ENCODE results near the gene PERM1. TPM values are rescaled to one million over a fixed set of nuclear protein-coding genes. Genes with fewer than 3 reads are reported as not detected.
A peak's percentile ranks its signal among the peaks of the same experiment; 100 is the strongest.

PERM1 gene
- total RNA-seq, 1 donor from 2014 or later, result not detected

- Mint-ChIP-seq H3K4me3 (ENCODE audit: low read depth) (no peak overlapping the region), H3K27me3 (no peaks in the 10 kb centered on the region), H3K9me3 (ENCODE audit: low read depth) (no peaks in the 10 kb centered on the region), H3K4me1 (ENCODE audit: low read depth) (peaks cover 7% of the 10 kb centered on the region), H3K36me3 (ENCODE audit: insufficient read depth) (peaks cover 15% of the 10 kb centered on the region), H3K27ac (no peak overlapping the region)
- DNase-seq (ENCODE audit: low spot score, unreplicated experiment), result no peak
- TF ChIP-seq CTCF (IDR thresholded peaks at IDR 0.05; ENCODE audit: unreplicated experiment), result no peak
Measured at GRCh38 chr1:954927-955326, 27.0 kb downstream of the PERM1 start.

- no peaks in the 10 kb centered on the region for H3K27me3 Mint-ChIP-seq
- no peak overlapping the region for H3K27ac Mint-ChIP-seq
- H3K4me1 Mint-ChIP-seq (ENCODE audit: low read depth), result peaks cover 7% of the 10 kb centered on the region
- H3K36me3 Mint-ChIP-seq (ENCODE audit: insufficient read depth), result peaks cover 20% of the 10 kb centered on the region
- DNase-seq (ENCODE audit: low spot score, unreplicated experiment), result no peak
- no peak overlapping the region for H3K4me3 Mint-ChIP-seq (ENCODE audit: low read depth)
- TF ChIP-seq CTCF (IDR thresholded peaks at IDR 0.05; ENCODE audit: unreplicated experiment), result no peak
- H3K9me3 Mint-ChIP-seq (ENCODE audit: low read depth), result no peaks in the 10 kb centered on the region
Measured at GRCh38 chr1:953524-954320, 28.2 kb downstream of the PERM1 start.

- Mint-ChIP-seq H3K36me3 (ENCODE audit: insufficient read depth) (peaks cover 20% of the 10 kb centered on the region), H3K27ac (no peak overlapping the region), H3K4me1 (ENCODE audit: low read depth) (peaks cover 1% of the 10 kb centered on the region), H3K4me3 (ENCODE audit: low read depth) (no peak overlapping the region), H3K27me3 (no peaks in the 10 kb centered on the region), H3K9me3 (ENCODE audit: low read depth) (no peaks in the 10 kb centered on the region)
- TF ChIP-seq CTCF (IDR thresholded peaks at IDR 0.05; ENCODE audit: unreplicated experiment), result no peak
- no peak for DNase-seq (ENCODE audit: low spot score, unreplicated experiment)
Measured at GRCh38 chr1:952603-953002, 29.3 kb downstream of the PERM1 start.

GRCh38 chr1:952201-952600 lies 29.7 kb downstream of the PERM1 start:
- Mint-ChIP-seq H3K9me3 (ENCODE audit: low read depth) (no peaks in the 10 kb centered on the region), H3K27me3 (no peaks in the 10 kb centered on the region), H3K4me1 (ENCODE audit: low read depth) (no peaks in the 10 kb centered on the region), H3K4me3 (ENCODE audit: low read depth) (no peak overlapping the region), H3K36me3 (ENCODE audit: insufficient read depth) (peaks cover 20% of the 10 kb centered on the region), H3K27ac (no peak overlapping the region)
- TF ChIP-seq CTCF (IDR thresholded peaks at IDR 0.05; ENCODE audit: unreplicated experiment), result no peak
- DNase-seq (ENCODE audit: low spot score, unreplicated experiment), result no peak

GRCh38 chr1:951364-951763 lies 30.5 kb downstream of the PERM1 start:
- no peak for DNase-seq (ENCODE audit: low spot score, unreplicated experiment)
- peaks cover 22% of the 10 kb centered on the region for H3K36me3 Mint-ChIP-seq (ENCODE audit: insufficient read depth)
- H3K27ac Mint-ChIP-seq, result no peak overlapping the region
- H3K9me3 Mint-ChIP-seq (ENCODE audit: low read depth), result no peaks in the 10 kb centered on the region
- TF ChIP-seq CTCF (IDR thresholded peaks at IDR 0.05; ENCODE audit: unreplicated experiment), result peak; percentile 48
- no peaks in the 10 kb centered on the region for H3K4me1 Mint-ChIP-seq (ENCODE audit: low read depth)
- no peaks in the 10 kb centered on the region for H3K27me3 Mint-ChIP-seq
- H3K4me3 Mint-ChIP-seq (ENCODE audit: low read depth), result no peak overlapping the region
